Measurements from ENCODE around the gene TIGD2. TPM values are rescaled to one million over a fixed set of nuclear protein-coding genes. Genes with fewer than 3 reads are reported as not detected.

Gene TIGD2
- total RNA-seq, 1 experiment from 2014 or later = 33.4 TPM

DNA sequence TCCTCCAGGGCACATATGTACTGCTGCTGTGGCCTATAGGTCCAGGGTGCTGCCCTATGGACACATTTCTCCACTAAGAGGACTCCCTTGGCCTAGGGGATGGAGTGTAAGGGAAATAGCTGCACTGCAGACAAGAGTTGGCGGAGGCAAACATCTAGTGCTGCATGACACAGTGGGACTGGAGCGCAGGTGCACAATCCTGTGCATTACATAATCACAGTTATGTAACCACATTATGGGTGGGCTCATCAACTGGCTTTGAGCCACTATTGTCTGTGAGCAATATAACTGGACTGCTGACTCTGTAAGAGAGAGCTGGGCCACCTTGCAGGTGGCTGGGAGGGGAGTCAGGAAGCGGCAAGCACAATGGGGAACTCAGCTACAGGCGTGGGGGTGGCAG is 3.2 kb upstream of the TIGD2 start:
- H3K9me3 ChIP-seq (replicated peaks) = no peaks in the 10 kb centered on the region

DNA sequence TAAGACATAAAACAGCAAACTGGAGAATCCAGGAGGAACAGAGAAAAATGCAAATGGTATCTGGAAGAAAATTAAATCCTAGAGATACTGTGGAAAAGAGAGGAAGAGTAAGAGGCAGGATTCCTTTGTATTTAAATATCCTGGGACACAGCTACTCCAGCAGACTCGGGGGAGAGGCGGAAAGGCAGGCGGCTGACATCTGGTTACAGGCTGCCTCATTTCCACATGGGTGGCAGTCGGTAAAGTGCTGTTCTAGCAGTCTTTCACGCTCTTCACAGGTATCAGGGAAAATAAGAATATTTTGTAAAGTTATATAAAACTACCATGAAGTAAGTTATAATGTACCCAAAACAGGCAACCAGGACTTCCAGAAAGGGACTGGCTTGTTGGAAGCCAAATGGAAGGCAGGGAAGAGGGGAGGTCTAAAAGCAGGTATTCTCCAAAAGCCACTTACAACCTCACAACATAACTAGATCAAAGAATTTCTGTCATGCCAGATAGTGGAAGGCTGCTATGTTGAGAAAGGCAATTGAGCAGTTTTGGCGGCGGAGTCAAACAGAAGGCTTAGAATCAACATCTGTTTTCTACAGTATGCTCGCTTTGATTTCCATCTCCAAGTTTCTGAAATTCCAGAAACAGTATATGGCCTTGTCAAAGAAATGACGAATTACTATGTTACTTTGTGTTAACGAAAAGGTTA is 1.3 kb upstream of the TIGD2 start:
- no peaks in the 10 kb centered on the region for H3K9me3 ChIP-seq (replicated peaks)
- peaks cover 10% of the 10 kb centered on the region for H3K4me1 ChIP-seq (replicated peaks)
- H3K27me3 ChIP-seq (replicated peaks) = peaks cover 6% of the 10 kb centered on the region; the same call in 1 of the 2 replicates
- no peak for DNase-seq (ENCODE audit: low read depth in 1 of 2, low spot score in 2 of 2)
- H3K36me3 ChIP-seq = peaks cover 31% of the 10 kb centered on the region
- H3K27ac ChIP-seq = no peak overlapping the region
- H3K4me3 ChIP-seq = no peak overlapping the region

More for the DNA sequence above, 3.2 kb upstream of the TIGD2 start:
- no peak for DNase-seq (ENCODE audit: low read depth in 1 of 2, low spot score in 2 of 2)
- H3K4me3 ChIP-seq = no peak overlapping the region
- no peak overlapping the region for H3K27ac ChIP-seq
- H3K36me3 ChIP-seq = peaks cover 12% of the 10 kb centered on the region
- peaks cover 7% of the 10 kb centered on the region for H3K4me1 ChIP-seq (replicated peaks)
- H3K27me3 ChIP-seq (replicated peaks) = peaks cover 6% of the 10 kb centered on the region; the same call in 1 of the 2 replicates

DNA sequence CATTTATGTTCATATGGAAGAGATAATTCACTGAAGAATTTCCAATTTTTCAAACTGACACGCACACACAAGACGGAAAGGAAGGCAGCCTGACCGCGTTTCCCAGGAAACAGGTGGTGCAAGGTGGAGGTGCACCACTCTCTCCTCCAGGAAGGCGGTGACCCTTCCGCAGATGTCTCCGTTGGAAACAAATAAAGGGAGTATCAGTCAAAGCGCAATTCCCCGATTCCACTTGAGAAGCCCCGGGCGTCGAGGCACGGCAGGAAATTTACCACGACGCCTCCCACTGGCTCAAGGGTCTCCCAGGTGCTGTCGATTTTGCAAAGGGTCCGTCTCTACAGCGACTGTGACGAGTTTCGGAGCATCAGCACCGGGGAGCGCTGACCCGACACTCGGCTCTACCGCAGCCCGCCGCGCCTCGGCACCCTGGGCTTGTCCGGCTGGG is 770 bp upstream of the TIGD2 start:
- no peak for DNase-seq (ENCODE audit: low read depth in 1 of 2, low spot score in 2 of 2)
- Histone ChIP-seq H3K27me3 (replicated peaks) (peaks cover 6% of the 10 kb centered on the region; the same call in 1 of the 2 replicates), H3K27ac (no peak overlapping the region), H3K4me3 (peak overlapping the region; percentile 90), H3K9me3 (replicated peaks) (no peaks in the 10 kb centered on the region), H3K36me3 (peaks cover 36% of the 10 kb centered on the region), H3K4me1 (replicated peaks) (peaks cover 10% of the 10 kb centered on the region)

DNA sequence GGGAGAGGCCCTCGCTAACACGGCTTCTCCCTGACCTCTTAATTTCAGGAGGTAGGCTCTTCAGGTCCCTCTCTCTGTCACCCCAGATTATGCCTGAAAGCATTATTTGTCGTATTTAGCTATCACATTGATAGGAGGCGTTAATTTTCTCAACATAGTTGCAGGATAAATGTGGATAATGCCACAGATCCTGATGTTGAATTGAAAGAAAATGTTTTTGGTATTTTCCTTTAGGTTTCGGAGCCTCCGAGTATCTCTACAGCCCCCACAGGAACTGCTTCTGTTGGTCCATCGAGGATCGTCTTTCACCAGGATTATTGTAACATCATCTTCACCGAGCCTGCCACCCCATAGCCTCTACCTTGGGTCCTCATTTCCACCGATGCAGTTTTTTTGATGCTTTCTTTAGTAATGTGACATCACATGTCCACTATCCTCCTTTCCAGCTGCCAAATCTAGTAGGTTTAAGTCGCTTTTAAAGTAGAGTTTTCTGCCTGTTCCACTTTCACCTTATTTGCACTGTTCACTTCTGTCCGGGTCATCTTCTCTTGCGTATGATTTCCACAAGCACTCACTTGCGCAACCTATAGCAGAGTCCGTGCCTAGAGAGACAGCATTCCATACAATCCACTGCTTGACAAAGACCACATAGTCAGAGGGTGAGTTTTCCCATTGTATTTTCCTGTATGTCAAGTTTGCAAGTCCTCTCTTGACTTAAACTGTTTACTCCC is 665 bp downstream of the TIGD2 start:
- Histone ChIP-seq H3K4me1 (replicated peaks) (peaks cover 10% of the 10 kb centered on the region), H3K9me3 (replicated peaks) (no peaks in the 10 kb centered on the region), H3K27me3 (replicated peaks) (peaks cover 6% of the 10 kb centered on the region; the same call in 1 of the 2 replicates), H3K27ac (peak overlapping the region; percentile 85), H3K36me3 (peaks cover 38% of the 10 kb centered on the region), H3K4me3 (peak overlapping the region; percentile 90)
- DNase-seq (ENCODE audit: low read depth in 1 of 2, low spot score in 2 of 2) = peak; percentile 64 to 79

DNA sequence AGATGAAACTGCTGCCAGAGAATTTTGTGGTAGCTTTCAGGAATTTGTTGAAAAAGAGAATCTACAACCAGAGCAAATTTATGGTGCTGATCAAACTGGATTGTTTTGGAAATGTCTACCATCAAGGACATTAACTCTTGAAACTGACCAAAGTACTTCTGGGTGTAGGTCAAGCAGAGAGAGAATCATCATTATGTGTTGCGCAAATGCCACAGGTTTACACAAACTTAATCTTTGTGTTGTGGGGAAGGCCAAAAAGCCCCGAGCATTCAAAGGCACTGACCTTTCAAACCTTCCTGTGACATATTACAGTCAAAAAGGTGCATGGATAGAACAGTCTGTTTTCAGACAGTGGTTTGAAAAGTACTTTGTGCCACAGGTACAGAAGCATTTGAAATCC is 2.1 kb downstream of the TIGD2 start:
- Histone ChIP-seq H3K27ac (no peak overlapping the region), H3K9me3 (replicated peaks) (no peaks in the 10 kb centered on the region), H3K27me3 (replicated peaks) (peaks cover 6% of the 10 kb centered on the region; the same call in 1 of the 2 replicates), H3K36me3 (peaks cover 45% of the 10 kb centered on the region), H3K4me1 (replicated peaks) (peaks cover 10% of the 10 kb centered on the region), H3K4me3 (no peak overlapping the region)
- no peak for DNase-seq (ENCODE audit: low read depth in 1 of 2, low spot score in 2 of 2)

DNA sequence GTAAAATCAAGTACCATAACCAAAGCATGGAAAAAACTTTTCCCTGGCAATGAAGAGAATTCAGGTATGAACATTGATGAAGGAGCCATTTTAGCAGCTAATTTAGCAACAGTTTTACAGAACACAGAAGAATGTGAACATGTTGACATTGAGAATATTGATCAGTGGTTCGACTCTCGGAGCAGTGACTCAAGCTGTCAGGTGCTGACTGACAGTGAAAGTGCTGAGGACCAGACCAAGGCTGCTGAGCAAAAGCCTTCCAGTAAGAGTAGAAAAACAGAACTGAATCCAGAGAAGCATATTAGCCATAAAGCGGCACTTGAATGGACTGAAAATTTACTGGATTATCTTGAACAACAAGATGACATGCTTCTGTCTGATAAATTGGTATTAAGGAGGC is 2.8 kb downstream of the TIGD2 start:
- no peak for DNase-seq (ENCODE audit: low read depth in 1 of 2, low spot score in 2 of 2)
- H3K9me3 ChIP-seq (replicated peaks) = no peaks in the 10 kb centered on the region
- no peak overlapping the region for H3K27ac ChIP-seq
- peaks cover 6% of the 10 kb centered on the region; the same call in 1 of the 2 replicates for H3K27me3 ChIP-seq (replicated peaks)
- peaks cover 45% of the 10 kb centered on the region for H3K36me3 ChIP-seq
- H3K4me1 ChIP-seq (replicated peaks) = peaks cover 13% of the 10 kb centered on the region
- no peak overlapping the region for H3K4me3 ChIP-seq

DNA sequence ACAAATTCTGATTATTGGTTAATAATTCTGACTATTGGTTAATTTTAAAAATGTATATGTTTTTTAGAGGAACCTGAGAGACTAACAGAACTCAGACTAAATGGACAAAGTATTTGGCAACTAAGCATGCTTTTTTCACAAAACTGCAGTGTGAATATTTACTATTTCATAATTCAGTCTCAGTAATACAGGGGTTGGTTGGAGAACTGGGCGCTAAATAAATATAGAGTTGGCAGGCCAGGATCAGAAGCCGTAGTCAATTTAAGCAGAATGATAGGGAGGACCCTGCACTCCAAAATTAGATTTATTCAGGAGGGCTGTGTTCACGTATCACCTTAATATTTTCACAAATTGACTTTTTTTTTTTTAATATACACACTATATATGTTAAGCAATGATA is 5.8 kb downstream of the TIGD2 start:
- no peak for DNase-seq (ENCODE audit: low read depth in 1 of 2, low spot score in 2 of 2)
- Histone ChIP-seq H3K36me3 (peaks cover 40% of the 10 kb centered on the region), H3K4me3 (no peak overlapping the region), H3K27ac (no peak overlapping the region), H3K9me3 (replicated peaks) (no peaks in the 10 kb centered on the region), H3K4me1 (replicated peaks) (peaks cover 40% of the 10 kb centered on the region), H3K27me3 (replicated peaks) (no peaks in the 10 kb centered on the region)

DNA sequence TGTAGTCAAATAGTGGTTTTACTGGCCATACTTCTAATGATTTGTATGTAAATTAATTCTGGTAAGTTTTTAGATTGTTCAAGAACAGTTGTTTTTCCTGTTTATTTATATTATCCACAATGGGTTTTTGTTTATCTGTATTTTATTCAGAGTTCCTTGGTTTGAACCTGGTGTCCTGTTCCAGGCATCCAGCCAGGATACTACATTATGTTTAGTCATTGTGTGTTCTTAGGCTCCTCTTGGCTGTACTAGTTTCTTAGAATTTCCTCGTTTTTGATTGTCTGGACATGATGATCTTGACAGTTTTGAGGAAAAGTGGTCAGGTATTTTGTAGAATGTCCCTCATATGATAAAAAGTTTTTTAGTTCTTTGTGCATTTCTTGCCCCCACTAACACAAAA is 7.8 kb downstream of the TIGD2 start:
- H3K9me3 ChIP-seq (replicated peaks) = no peaks in the 10 kb centered on the region
- peaks cover 22% of the 10 kb centered on the region for H3K36me3 ChIP-seq

DNA sequence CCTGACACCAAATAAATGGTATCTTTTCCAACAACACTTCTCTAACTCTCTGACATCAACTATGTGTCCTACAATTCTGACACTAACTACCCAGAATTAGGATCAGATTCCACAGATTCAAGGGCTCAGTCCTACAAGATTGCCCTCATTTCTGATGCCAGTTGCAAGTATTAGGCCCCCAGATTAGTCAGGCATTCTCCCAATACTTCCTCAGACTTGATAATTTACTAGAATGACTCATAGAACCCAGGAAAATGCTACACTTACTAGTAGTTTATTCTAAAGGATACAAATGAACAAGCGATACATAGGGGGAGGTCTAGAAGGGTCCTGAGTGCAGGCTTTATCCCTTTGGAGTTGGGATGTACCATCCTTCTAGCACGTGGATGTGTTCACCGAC is 8.5 kb downstream of the TIGD2 start:
- H3K27me3 ChIP-seq (replicated peaks) = no peaks in the 10 kb centered on the region
- H3K36me3 ChIP-seq = peaks cover 15% of the 10 kb centered on the region
- no peaks in the 10 kb centered on the region for H3K9me3 ChIP-seq (replicated peaks)
- peak overlapping the region; percentile 65 for H3K27ac ChIP-seq
- peak in 1 of 2 experiments; percentile 37 for DNase-seq (ENCODE audit: low read depth in 1 of 2, low spot score in 2 of 2)
- H3K4me3 ChIP-seq = no peak overlapping the region
- peaks cover 52% of the 10 kb centered on the region for H3K4me1 ChIP-seq (replicated peaks)

More for the DNA sequence above, 7.8 kb downstream of the TIGD2 start:
- peak overlapping the region; percentile 65 for H3K27ac ChIP-seq
- H3K27me3 ChIP-seq (replicated peaks) = no peaks in the 10 kb centered on the region
- peak in 1 of 2 experiments; percentile 55 for DNase-seq (ENCODE audit: low read depth in 1 of 2, low spot score in 2 of 2)
- H3K4me1 ChIP-seq (replicated peaks) = peaks cover 47% of the 10 kb centered on the region
- no peak overlapping the region for H3K4me3 ChIP-seq

DNA sequence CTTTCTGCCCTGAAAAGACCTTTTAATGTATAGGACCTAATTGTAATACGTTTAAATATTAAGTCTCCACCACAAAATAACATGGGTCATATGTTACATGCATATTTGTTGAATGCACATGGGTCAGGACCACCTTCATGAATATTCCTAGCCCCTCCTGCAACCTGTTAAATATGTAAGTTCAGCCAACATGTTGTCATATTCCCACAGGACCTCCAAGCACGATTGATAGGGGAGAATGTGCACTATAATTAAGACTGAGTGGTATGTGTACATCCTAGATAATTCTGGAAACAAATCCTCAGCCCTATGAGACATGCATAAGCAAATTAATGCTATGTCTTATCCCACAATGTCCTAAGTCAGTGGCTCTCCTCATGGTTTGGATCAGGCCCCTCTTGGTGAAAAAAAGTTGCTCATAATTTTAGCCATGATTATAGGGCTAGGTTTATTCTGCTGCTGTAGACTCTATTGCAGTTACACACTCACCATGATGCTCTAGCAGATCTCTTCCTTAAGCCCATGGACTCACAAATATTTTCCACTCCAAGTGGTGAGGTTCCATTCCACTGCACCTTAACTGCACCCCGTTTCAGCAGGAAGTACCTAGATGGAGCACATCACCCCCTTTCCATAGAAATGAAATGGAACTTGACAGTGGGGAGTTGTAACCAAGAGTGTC is 10.2 kb downstream of the TIGD2 start:
- Histone ChIP-seq H3K36me3 (peaks cover 7% of the 10 kb centered on the region; the same call in 1 of the 2 replicates), H3K9me3 (replicated peaks) (no peaks in the 10 kb centered on the region), H3K27me3 (replicated peaks) (no peaks in the 10 kb centered on the region), H3K4me3 (no peak overlapping the region), H3K4me1 (replicated peaks) (peaks cover 52% of the 10 kb centered on the region), H3K27ac (peak overlapping the region; percentile 95)
- DNase-seq (ENCODE audit: low read depth in 1 of 2, low spot score in 2 of 2) = no peak

DNA sequence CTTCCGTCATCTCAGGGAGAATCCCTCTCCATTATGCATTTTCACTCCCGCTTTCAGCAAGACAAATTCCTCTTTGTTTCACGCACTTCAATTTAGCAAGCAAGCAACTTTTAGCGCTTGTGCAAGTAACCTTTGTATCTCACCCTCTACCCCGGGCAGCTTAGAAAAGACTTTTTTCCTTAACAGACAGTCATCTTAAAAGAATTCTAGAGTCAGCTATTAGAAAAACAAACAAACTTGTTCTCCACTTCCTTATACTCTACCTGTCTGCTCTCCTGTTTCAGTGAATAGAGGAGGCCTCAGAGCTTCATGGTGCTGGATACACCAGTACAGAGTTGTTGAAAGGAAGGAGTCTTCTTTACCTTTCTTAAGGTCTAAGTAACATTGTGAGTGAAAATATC is 12.1 kb downstream of the TIGD2 start:
- peak; percentile 80 to 92 for DNase-seq (ENCODE audit: low read depth in 1 of 2, low spot score in 2 of 2)
- Histone ChIP-seq H3K4me1 (replicated peaks) (peaks cover 58% of the 10 kb centered on the region), H3K4me3 (no peak overlapping the region), H3K27me3 (replicated peaks) (no peaks in the 10 kb centered on the region), H3K36me3 (no peaks in the 10 kb centered on the region), H3K27ac (peak overlapping the region; percentile 95), H3K9me3 (replicated peaks) (no peaks in the 10 kb centered on the region)

DNA sequence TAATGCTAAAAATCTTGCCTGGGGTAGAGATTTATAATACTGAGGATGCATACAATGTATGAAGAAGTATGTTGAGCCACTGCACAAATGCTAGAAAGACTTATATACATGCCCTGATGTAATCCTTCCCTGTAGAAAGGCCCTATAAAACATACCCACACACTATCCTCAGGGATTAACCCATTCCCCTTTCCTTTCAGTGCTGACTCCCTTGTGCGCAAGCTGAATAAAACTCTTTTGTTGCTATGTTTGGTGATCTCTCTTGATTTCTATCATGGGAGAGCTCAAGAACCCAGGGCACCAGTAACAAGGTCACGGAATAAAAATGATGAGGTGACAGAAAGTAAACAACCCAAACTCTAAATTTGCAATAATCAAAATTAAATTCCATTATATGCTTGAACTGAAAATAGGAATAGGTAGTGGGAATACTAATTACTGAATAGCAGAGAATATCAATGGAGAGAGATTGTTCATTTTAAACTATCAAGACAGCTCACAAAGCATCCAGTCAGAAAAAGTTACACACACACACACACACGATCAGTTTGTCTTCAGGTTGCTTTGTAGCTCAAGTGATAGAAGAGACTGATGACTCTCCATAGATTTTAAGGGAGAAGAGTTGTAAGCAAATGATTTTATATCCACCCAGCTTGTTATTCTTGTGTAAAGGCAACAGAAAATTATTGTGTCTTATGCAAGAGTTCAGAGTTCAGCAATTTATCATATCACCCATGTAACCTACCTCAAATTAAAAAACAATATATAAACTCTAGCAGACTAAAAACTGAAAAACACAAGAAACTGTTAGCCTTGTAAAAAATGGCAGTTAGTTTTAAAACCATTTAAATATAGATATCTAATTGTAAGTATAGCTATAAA is 14.8 kb downstream of the TIGD2 start:
- Histone ChIP-seq H3K36me3 (no peaks in the 10 kb centered on the region), H3K4me1 (replicated peaks) (peaks cover 58% of the 10 kb centered on the region), H3K27ac (no peak overlapping the region), H3K4me3 (no peak overlapping the region), H3K9me3 (replicated peaks) (no peaks in the 10 kb centered on the region), H3K27me3 (replicated peaks) (no peaks in the 10 kb centered on the region)
- DNase-seq (ENCODE audit: low read depth in 1 of 2, low spot score in 2 of 2) = no peak

DNA sequence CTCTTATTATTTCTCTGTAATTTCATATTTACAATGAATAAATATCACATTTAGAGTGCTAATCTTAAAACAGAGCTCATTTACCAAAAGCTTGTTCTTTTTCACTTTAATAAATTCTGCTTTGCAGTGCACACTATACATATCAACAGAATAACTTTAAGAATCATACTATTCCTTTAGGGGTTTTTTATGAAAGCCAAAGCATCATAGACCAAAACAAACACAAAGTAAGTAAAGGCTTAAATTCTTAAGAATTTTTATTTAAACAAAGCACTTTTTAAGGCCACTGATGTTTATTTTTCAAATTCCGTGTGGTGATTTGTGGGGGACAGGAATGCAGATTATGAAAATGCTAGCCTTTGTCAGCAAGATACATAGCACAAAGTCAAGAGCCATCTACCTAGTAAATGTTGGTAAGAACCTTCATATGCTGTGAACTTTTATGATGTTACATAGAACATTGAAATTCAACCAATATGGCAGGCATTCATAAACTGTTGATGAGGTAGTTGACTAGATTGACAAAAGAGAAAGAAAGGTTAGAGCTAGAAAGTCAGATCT is 17.8 kb downstream of the TIGD2 start:
- Histone ChIP-seq H3K27me3 (replicated peaks) (no peaks in the 10 kb centered on the region), H3K9me3 (replicated peaks) (no peaks in the 10 kb centered on the region), H3K4me1 (replicated peaks) (peaks cover 32% of the 10 kb centered on the region), H3K4me3 (no peak overlapping the region), H3K36me3 (no peaks in the 10 kb centered on the region), H3K27ac (peak overlapping the region; percentile 83)
- peak in 1 of 2 experiments; percentile 87 for DNase-seq (ENCODE audit: low read depth in 1 of 2, low spot score in 2 of 2)
